ENCODE data around the gene TRMT10A. TPM values are rescaled to one million over a fixed set of nuclear protein-coding genes. Genes with fewer than 3 reads are reported as not detected.

TRMT10A gene
- total RNA-seq, 1 donor from 2014 or later: 4.2 TPM

DNA sequence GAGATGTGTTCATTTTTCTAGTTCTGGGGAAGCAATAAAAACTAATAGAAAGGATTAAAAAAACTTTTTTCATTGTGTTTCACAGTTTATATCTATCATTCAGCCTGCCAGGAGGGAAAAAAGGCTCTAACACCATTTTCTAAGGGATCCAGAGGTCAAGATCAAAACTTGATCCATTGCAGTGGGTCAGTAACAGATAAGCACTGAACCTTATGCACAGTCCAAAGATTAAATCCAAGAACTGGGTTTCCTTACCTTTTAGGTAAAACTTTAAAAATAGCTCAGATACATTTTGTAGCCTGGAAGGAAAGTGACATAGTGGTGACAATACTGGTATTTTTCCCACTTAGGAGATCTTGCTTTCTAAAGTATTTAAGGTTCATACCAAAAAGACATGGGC lies 23.5 kb upstream of the TRMT10A start:
- Histone ChIP-seq H3K27me3 (ENCODE audit: low read depth) (no peaks in the 10 kb centered on the region), H3K4me3 (no peak overlapping the region), H3K4me1 (peaks cover 7% of the 10 kb centered on the region), H3K27ac (replicated peaks) (no peak overlapping the region), H3K36me3 (no peaks in the 10 kb centered on the region), H3K9me3 (replicated peaks) (no peaks in the 10 kb centered on the region)
- no peak for DNase-seq
- intact Hi-C loops (cut with micrococcal nuclease): no loop called here
- no peak for TF ChIP-seq CTCF (IDR thresholded peaks at IDR 0.05; ENCODE audit: borderline replicate concordance)

GRCh38 chr4:99586797-99587196 lies 23.0 kb upstream of the TRMT10A start:
- Histone ChIP-seq H3K36me3 (no peaks in the 10 kb centered on the region), H3K27me3 (ENCODE audit: low read depth) (no peaks in the 10 kb centered on the region), H3K4me1 (peaks cover 7% of the 10 kb centered on the region), H3K27ac (replicated peaks) (no peak overlapping the region), H3K9me3 (replicated peaks) (no peaks in the 10 kb centered on the region), H3K4me3 (no peak overlapping the region)
- intact Hi-C loops (cut with micrococcal nuclease): no loop called here
- no peak for TF ChIP-seq CTCF (IDR thresholded peaks at IDR 0.05; ENCODE audit: borderline replicate concordance)
- no peak for DNase-seq

GRCh38 chr4:99586322-99586721 lies 22.5 kb upstream of the TRMT10A start:
- no peak overlapping the region for H3K27ac ChIP-seq (replicated peaks)
- no peak overlapping the region for H3K4me3 ChIP-seq
- no peak for DNase-seq
- H3K9me3 ChIP-seq (replicated peaks): no peaks in the 10 kb centered on the region
- H3K4me1 ChIP-seq: peaks cover 7% of the 10 kb centered on the region
- intact Hi-C loops (cut with micrococcal nuclease): no loop called here
- TF ChIP-seq CTCF (IDR thresholded peaks at IDR 0.05; ENCODE audit: borderline replicate concordance): no peak
- no peaks in the 10 kb centered on the region for H3K36me3 ChIP-seq
- H3K27me3 ChIP-seq (ENCODE audit: low read depth): no peaks in the 10 kb centered on the region

- no peaks in the 10 kb centered on the region for H3K36me3 ChIP-seq
- intact Hi-C loops (cut with micrococcal nuclease): no loop called here
- H3K4me1 ChIP-seq: peaks cover 7% of the 10 kb centered on the region
- H3K9me3 ChIP-seq (replicated peaks): no peaks in the 10 kb centered on the region
- no peaks in the 10 kb centered on the region for H3K27me3 ChIP-seq (ENCODE audit: low read depth)
- TF ChIP-seq CTCF (IDR thresholded peaks at IDR 0.05; ENCODE audit: borderline replicate concordance): no peak
- no peak for DNase-seq
- no peak overlapping the region for H3K4me3 ChIP-seq
- H3K27ac ChIP-seq (replicated peaks): no peak overlapping the region
Measured at GRCh38 chr4:99585516-99585915, 21.7 kb upstream of the TRMT10A start.

- H3K4me1 ChIP-seq: no peaks in the 10 kb centered on the region
- intact Hi-C loops (cut with micrococcal nuclease): loop anchor here (10.0 kb wide), 1 partner anchor 136 kb away; no protein-coding TSS in a partner anchor
- H3K36me3 ChIP-seq: no peaks in the 10 kb centered on the region
- no peaks in the 10 kb centered on the region for H3K9me3 ChIP-seq (replicated peaks)
- H3K27me3 ChIP-seq (ENCODE audit: low read depth): peaks cover 24% of the 10 kb centered on the region
- no peak overlapping the region for H3K4me3 ChIP-seq
- no peak overlapping the region for H3K27ac ChIP-seq (replicated peaks)
- DNase-seq: no peak
- TF ChIP-seq CTCF (IDR thresholded peaks at IDR 0.05; ENCODE audit: borderline replicate concordance): no peak
Measured at GRCh38 chr4:99578714-99579113, 14.9 kb upstream of the TRMT10A start.
